GM12891 (cell line): ENCODE data around the gene PDXDC1.
"Not testable (repeated sequence)": the region's sequence is repeated elsewhere in the genome, so short reads cannot be mapped to it uniquely, and the experiment has no call there.

Experiments
- PAX5 ChIP-seq: IDR thresholded peaks from 2 replicates; pipeline ENCODE4 v1.6.1; 2011; ENCODE audit warnings: low read length, moderate library complexity, mild to moderate bottlenecking; ENCODE audit not compliant: insufficient read depth, severe bottlenecking
- POLR2A ChIP-seq: IDR thresholded peaks from 2 replicates; pipeline ENCODE4 v1.6.1; 2011; ENCODE audit warnings: low read depth, low read length, control low read depth
- POLR2AphosphoS5 ChIP-seq: IDR thresholded peaks from 2 replicates; pipeline ENCODE4 v1.6.1; 2011; ENCODE audit warnings: low read depth, low read length, control low read depth
- POU2F2 ChIP-seq: IDR thresholded peaks from 2 replicates; pipeline ENCODE4 v1.6.1; 2011; ENCODE audit warnings: low read depth, mild to moderate bottlenecking, control low read depth, low read length, moderate library complexity
- TAF1 ChIP-seq: IDR thresholded peaks from 2 replicates; pipeline ENCODE4 v1.6.1; 2011; ENCODE audit warnings: low read depth, low read length, control low read depth

DNA sequence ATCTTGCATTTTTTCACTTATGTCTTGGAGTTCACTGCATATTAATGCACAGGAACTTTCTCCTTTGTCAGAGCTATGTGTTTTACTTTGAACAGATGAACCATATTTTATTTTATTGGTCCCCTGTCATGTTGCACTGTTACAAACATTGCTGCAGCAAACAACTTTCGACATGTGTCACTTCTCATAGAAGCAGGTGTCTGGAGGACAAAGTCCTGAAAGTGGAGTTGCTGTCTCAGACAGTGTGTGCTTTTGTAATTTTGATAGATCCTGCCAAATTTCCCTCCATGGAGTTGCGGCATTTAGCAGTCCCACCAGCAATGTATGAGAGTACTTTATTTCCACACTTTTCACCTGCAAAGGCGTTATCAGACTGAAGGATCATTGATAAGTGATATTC lies 27.6 kb downstream of the PDXDC1 start:
- TF ChIP-seq POLR2A, POU2F2, TAF1, POLR2AphosphoS5, PAX5: not testable (repeated sequence)
